ENCODE results near the gene VAC14. TPM values are rescaled to one million over a fixed set of nuclear protein-coding genes. Genes with fewer than 3 reads are reported as not detected.
A peak's percentile ranks its signal among the peaks of the same experiment; 100 is the strongest.

Gene VAC14
- total and polyA plus RNA-seq, 2 experiments from 2014 or later = 42.3 to 77.7 TPM

DNA sequence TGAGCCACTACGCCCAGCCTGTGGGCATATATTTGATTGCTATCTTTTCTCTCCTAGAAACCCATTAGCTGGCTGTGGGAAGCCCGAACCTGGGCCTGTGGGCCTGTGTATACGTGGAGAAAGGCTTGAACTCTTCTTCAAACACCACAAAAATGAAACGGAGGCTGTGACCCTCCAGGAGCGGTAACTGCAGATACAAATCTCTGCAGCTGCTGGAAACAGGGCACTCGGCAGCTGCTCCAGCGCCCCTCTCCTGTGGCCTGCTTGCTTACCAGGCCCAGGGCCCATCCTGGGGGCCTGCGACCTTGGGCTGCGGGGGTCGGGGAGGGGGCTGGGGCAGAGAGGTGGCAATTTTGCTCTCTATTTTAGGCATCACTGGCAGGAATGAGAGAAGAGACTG, 87.1 kb downstream of the VAC14 start:
- Mint-ChIP-seq H3K4me3 (no peak overlapping the region), H3K4me1 (peaks cover 60% of the 10 kb centered on the region), H3K36me3 (ENCODE audit: low read depth) (no peaks in the 10 kb centered on the region), H3K27me3 (ENCODE audit: insufficient read depth, low read depth, poor library complexity) (peaks cover 18% of the 10 kb centered on the region), H3K9me3 (no peaks in the 10 kb centered on the region), H3K27ac (peak overlapping the region; percentile 77; the same call in 1 of the 2 replicates)
- TF ChIP-seq, protein P1, sequence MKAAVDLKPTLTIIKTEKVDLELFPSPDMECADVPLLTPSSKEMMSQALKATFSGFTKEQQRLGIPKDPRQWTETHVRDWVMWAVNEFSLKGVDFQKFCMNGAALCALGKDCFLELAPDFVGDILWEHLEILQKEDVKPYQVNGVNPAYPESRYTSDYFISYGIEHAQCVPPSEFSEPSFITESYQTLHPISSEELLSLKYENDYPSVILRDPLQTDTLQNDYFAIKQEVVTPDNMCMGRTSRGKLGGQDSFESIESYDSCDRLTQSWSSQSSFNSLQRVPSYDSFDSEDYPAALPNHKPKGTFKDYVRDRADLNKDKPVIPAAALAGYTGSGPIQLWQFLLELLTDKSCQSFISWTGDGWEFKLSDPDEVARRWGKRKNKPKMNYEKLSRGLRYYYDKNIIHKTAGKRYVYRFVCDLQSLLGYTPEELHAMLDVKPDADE (IDR thresholded peaks at IDR 0.05) = no peak
- TF ChIP-seq ZNF331 (CRISPR knock-in tag; IDR thresholded peaks at IDR 0.05; ENCODE audit: low read depth) (no peak), STAT1 (IDR thresholded peaks at IDR 0.05; ENCODE audit: unreplicated experiment) (no peak)
- no peaks in the 10 kb centered on the region for H3K27me3 ChIP-seq (ENCODE audit: insufficient read depth)
- H3K4me1 ChIP-seq (ENCODE audit: insufficient read depth) = peaks cover 32% of the 10 kb centered on the region
- H3K27ac ChIP-seq (ENCODE audit: low read depth) = no peak overlapping the region
- no peak overlapping the region for H3K4me3 ChIP-seq
- no peak overlapping the region for H2AFZ ChIP-seq
- no peak for ATAC-seq
- no peaks in the 10 kb centered on the region for H3K9me2 ChIP-seq (ENCODE audit: insufficient read depth)
- H3F3A ChIP-seq (replicated peaks; ENCODE audit: low read depth) = peaks cover 6% of the 10 kb centered on the region; the same call in 1 of the 2 replicates
- H4K20me1 ChIP-seq (replicated peaks; ENCODE audit: insufficient read depth) = no peaks in the 10 kb centered on the region
- no peak overlapping the region; the same call in 1 of the 2 replicates for H3K4me2 ChIP-seq
- H3K36me3 ChIP-seq (ENCODE audit: insufficient read depth) = no peaks in the 10 kb centered on the region
- no peaks in the 10 kb centered on the region for H3K79me2 ChIP-seq (replicated peaks; ENCODE audit: insufficient read depth)
- DNase-seq (ENCODE audit: low spot score) = no peak

DNA sequence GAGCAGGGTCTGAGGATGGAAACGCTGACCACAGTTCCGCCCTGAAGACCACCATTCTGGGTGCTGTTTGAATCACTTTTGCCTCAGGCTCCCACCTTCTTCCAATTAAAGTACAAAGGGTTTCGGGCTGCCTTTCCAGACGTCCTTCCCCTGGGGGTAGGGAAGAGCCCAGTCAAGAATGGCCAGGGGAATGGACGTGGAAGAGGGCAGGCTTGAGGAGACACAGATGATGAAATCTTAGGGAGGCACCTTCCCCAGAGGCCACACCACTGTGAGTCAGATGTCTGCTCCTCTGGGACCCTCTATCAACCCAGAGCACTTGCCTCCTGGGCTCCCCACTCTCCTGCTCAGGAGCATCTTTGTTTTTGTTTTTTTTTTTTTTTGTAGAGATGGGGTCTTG, 87.6 kb downstream of the VAC14 start:
- Mint-ChIP-seq H3K4me3 (no peak overlapping the region), H3K9me3 (no peaks in the 10 kb centered on the region), H3K27me3 (ENCODE audit: insufficient read depth, low read depth, poor library complexity) (peaks cover 17% of the 10 kb centered on the region), H3K27ac (peak overlapping the region; percentile 36; the same call in 1 of the 2 replicates), H3K36me3 (ENCODE audit: low read depth) (no peaks in the 10 kb centered on the region), H3K4me1 (peaks cover 64% of the 10 kb centered on the region)
- H3K27me3 ChIP-seq (ENCODE audit: insufficient read depth) = no peaks in the 10 kb centered on the region
- H3K27ac ChIP-seq (ENCODE audit: low read depth) = peak overlapping the region; percentile 63; the same call in 1 of the 2 replicates
- peaks cover 6% of the 10 kb centered on the region; the same call in 1 of the 2 replicates for H3F3A ChIP-seq (replicated peaks; ENCODE audit: low read depth)
- H3K9me2 ChIP-seq (ENCODE audit: insufficient read depth) = no peaks in the 10 kb centered on the region
- H4K20me1 ChIP-seq (replicated peaks; ENCODE audit: insufficient read depth) = no peaks in the 10 kb centered on the region
- no peaks in the 10 kb centered on the region for H3K36me3 ChIP-seq (ENCODE audit: insufficient read depth)
- peak overlapping the region; percentile 62 for H3K4me2 ChIP-seq
- ATAC-seq (no peak), DNase-seq (ENCODE audit: low spot score) (no peak)
- H3K4me3 ChIP-seq = no peak overlapping the region
- TF ChIP-seq NANOG (IDR thresholded peaks at IDR 0.05; ENCODE audit: borderline replicate concordance) = no peak
- no peak for TF ChIP-seq EZH2phosphoT487 (IDR thresholded peaks at IDR 0.05; ENCODE audit: unreplicated experiment)
- no peak for TF ChIP-seq STAT1 (IDR thresholded peaks at IDR 0.05; ENCODE audit: unreplicated experiment)
- TF ChIP-seq POLR2AphosphoS5 (IDR thresholded peaks at IDR 0.05; ENCODE audit: low read depth) = no peak
- no peak for TF ChIP-seq JUNB (IDR thresholded peaks at IDR 0.05; ENCODE audit: unreplicated experiment)
- TF ChIP-seq ZNF331 (CRISPR knock-in tag; IDR thresholded peaks at IDR 0.05; ENCODE audit: low read depth) = no peak
- no peak for TF ChIP-seq ZNF114 (CRISPR knock-in tag; IDR thresholded peaks at IDR 0.05)
- TF ChIP-seq, protein P2, sequence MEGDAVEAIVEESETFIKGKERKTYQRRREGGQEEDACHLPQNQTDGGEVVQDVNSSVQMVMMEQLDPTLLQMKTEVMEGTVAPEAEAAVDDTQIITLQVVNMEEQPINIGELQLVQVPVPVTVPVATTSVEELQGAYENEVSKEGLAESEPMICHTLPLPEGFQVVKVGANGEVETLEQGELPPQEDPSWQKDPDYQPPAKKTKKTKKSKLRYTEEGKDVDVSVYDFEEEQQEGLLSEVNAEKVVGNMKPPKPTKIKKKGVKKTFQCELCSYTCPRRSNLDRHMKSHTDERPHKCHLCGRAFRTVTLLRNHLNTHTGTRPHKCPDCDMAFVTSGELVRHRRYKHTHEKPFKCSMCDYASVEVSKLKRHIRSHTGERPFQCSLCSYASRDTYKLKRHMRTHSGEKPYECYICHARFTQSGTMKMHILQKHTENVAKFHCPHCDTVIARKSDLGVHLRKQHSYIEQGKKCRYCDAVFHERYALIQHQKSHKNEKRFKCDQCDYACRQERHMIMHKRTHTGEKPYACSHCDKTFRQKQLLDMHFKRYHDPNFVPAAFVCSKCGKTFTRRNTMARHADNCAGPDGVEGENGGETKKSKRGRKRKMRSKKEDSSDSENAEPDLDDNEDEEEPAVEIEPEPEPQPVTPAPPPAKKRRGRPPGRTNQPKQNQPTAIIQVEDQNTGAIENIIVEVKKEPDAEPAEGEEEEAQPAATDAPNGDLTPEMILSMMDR (conservative IDR thresholded peaks at IDR 0.05; ENCODE audit: low read depth in 2 of 2) = no peak
- no peak for TF ChIP-seq CREB1 (CRISPR knock-in tag; IDR thresholded peaks at IDR 0.05; ENCODE audit: low read depth)
- TF ChIP-seq EZH2 (IDR thresholded peaks at IDR 0.05; ENCODE audit: low read depth, unreplicated experiment) = no peak
- peaks cover 32% of the 10 kb centered on the region for H3K4me1 ChIP-seq (ENCODE audit: insufficient read depth)
- H3K79me2 ChIP-seq (replicated peaks; ENCODE audit: insufficient read depth) = no peaks in the 10 kb centered on the region
- no peak overlapping the region for H2AFZ ChIP-seq

All from GM23338 (cell line).